ENCODE results near the gene PLEKHA8.

DNA sequence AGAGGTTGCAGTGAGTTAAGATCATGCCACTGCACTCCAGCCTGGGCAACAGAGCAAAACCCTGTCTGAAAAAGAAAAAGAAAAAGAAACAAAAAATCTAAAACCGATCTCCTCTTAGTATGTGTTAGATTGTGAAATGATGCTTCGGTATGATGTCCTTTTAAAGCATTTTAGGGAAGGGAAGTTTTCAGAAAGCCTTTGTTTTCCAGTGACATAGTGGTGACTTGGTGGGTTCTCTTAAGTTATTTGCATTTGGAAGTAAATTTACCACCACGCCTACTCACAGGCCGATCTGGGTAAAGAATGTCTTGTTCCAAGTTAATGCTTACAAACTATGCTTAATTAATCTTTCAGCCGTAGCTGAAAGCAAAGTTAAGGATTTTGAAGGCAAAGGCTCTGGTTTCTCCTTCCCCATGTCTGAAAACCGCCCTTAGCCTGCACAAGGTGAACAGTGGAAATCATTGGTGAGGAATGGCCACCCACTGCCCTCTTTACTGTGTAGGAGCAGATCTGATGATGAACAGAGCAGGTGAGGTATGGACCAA lies 117.3 kb downstream of the PLEKHA8 start:
- TF ChIP-seq, protein P1, sequence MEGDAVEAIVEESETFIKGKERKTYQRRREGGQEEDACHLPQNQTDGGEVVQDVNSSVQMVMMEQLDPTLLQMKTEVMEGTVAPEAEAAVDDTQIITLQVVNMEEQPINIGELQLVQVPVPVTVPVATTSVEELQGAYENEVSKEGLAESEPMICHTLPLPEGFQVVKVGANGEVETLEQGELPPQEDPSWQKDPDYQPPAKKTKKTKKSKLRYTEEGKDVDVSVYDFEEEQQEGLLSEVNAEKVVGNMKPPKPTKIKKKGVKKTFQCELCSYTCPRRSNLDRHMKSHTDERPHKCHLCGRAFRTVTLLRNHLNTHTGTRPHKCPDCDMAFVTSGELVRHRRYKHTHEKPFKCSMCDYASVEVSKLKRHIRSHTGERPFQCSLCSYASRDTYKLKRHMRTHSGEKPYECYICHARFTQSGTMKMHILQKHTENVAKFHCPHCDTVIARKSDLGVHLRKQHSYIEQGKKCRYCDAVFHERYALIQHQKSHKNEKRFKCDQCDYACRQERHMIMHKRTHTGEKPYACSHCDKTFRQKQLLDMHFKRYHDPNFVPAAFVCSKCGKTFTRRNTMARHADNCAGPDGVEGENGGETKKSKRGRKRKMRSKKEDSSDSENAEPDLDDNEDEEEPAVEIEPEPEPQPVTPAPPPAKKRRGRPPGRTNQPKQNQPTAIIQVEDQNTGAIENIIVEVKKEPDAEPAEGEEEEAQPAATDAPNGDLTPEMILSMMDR (conservative IDR thresholded peaks at IDR 0.05), result no peak
- no peak for TF ChIP-seq EZH2 (IDR thresholded peaks at IDR 0.05; ENCODE audit: low read depth)

All from PC-9 (cell line).